ENCODE measurements around the gene PLEKHG5.
"Not testable (repeated sequence)": the region's sequence is repeated elsewhere in the genome, so short reads cannot be mapped to it uniquely, and the experiment has no call there.

The PLEKHG5 gene

GRCh38 chr1:6495540-6496364 is 4.3 kb upstream of the PLEKHG5 start:
- no peak for DNase-seq

GRCh38 chr1:6495041-6495441 is 3.6 kb upstream of the PLEKHG5 start:
- no peak for DNase-seq

DNA sequence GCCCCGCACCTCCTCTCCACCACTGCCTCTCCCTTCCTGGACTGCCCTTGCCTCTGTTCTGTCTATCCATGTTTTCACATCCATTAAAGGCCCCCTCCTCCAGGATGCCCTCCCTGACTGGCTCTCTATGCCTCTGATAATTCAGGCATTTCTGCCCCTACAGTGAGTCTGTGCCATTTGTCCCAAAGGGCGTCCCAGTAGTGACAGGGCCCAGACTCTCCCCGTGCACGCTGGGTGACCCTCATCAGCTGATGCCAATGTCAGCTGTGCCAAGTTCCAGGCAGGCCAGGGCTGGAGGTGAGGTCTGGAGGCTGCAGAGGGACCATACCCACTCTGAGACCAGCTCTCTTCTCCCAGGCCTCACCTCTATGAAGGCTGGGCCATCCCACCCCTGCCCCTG is 3.2 kb upstream of the PLEKHG5 start:
- DNase-seq = no peak

DNA sequence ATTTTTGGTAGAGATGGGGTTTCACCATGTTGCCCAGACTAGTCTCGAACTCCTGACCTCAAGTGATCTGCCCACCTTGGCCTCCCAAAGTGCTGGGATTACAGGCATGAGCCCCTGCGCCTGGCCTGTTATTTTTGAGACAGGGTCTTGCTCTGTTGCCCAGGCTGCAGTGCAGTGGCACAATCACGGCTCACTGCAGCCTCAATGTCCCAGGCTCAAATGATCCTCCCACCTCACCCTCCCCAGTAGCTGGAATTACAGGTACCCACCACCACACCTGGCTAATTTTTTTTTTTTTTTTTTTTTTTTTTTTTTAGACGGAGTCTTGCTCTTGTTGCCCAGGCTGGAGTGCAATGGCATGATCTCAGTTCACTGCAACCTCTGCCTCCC is 2.4 kb upstream of the PLEKHG5 start:
- DNase-seq = not testable (repeated sequence)

DNA sequence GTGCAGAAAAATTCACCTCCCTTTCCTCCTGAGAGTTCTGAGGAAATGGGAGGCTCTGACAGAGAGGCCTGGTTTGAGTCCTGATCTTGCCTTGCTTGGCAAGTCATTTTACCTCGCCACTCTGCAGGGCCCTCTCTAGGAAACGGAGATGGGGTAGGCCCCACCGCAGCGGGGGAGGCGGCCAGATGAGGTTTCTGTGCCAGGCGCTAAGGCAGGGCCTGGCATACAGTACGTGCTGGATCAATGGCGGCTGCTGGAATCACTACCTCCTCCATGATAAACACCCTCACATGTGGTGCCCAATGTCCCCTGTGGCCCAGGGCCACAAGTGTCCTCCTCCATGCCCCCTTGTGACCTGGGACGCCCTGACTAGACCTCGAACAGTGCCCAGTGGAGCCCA is 499 bp upstream of the PLEKHG5 start:
- DNase-seq = no peak

GRCh38 chr1:6491081-6491449 is 402 bp downstream of the PLEKHG5 start:
- no peak for DNase-seq

DNA sequence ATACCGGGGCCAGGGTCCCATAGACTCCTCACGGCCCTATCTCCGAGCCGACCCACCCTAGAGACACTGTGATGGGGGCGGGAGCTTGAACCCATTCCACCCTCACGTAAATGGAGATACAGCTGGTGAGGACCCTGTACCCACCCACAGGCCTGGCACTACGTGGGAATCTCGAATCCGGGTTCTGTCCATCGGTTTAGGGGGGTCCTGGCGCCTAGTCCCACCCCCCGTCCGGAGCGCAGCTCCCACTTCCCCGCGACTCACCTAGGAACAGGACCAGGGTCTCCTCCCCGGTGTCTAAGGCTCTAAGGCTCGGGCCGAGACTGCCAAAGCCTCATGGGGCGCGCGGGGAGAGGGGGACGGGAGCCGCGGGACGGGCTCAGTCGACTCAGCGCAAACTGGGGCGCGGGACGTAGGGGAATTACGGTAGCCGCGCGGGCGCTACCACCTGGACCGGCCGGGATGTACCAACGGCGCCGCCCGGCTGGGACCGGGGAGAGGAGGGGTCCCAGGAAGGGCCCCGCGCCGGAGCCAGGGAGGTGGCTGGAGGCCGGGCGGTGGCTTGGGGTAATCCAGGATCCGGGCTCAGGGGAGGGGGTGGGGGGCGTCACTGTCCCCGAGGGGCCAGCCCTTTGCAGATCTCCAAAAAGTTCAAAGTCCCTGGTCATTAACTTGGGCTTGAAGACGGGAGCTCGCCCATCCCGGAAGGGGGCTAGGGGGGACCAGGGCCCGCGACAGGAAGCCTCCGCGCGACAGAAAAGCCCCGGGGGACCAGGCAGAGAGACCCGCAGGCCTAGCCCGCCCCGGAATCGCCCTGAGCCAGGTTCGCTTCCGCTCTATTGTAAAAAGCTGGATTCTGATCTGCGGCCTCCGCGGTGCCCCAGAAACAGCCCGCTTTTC is 1.0 kb downstream of the PLEKHG5 start:
- DNase-seq = peak; percentile 73 to 77

- peak; percentile 83 to 86 for DNase-seq
Measured at GRCh38 chr1:6489799-6490180, 1.7 kb downstream of the PLEKHG5 start.

DNA sequence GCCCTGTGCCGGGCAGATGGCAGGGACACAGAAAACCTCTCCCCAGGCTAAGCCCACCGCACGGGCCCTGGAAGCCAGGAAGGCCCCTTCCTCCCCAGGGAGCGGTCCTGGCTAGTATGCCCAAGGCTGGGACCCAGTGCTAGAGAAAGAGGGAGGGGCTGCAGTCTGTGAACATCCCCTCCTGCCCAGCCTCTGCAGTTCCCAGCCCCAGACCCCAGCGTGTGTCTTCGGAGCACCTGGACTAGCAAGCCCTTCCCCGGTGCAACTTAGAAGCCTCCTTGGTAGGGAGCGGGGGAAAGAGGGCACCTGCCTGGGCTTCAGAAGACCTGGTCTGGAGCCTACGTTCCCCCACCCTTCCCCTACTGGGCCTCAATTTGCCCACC is 2.1 kb downstream of the PLEKHG5 start:
- no peak for DNase-seq

- DNase-seq = no peak
Measured at GRCh38 chr1:6488602-6489382, 2.7 kb downstream of the PLEKHG5 start.

DNA sequence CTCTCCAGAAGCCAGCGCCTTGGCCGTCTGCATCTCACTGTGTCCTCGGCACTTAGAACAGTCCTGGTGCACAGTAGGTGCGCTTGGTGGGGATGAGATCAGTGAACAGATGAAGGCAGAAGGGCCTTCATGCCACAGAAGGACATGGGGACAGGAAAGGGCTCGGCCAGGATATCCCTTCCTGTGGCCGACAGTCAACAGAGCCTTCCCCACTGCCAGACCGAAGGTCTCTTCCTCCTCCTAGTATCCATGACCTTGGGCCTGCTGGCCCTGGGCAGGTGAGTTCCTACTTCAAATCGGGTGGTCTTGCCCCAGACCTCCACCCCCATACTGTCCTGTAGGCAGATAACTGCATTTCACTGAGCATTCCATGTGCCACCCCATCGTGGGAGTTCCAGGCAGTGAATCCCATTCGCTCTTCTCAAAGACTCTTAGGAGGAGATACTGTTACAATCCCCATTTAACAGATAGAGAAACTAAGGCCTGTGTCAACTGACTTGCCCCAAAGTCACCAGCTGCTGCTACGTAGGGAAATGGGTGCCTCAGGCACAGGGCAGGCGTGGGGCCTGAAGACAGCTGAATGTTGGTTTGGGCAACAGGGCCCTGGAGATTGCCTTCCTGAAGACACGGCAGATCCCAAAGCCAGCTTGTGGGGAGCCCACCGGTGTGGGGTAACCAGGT is 3.5 kb downstream of the PLEKHG5 start:
- DNase-seq = no peak

GRCh38 chr1:6486433-6487011 is 4.9 kb downstream of the PLEKHG5 start:
- DNase-seq = peak; percentile 93 to 94

DNA sequence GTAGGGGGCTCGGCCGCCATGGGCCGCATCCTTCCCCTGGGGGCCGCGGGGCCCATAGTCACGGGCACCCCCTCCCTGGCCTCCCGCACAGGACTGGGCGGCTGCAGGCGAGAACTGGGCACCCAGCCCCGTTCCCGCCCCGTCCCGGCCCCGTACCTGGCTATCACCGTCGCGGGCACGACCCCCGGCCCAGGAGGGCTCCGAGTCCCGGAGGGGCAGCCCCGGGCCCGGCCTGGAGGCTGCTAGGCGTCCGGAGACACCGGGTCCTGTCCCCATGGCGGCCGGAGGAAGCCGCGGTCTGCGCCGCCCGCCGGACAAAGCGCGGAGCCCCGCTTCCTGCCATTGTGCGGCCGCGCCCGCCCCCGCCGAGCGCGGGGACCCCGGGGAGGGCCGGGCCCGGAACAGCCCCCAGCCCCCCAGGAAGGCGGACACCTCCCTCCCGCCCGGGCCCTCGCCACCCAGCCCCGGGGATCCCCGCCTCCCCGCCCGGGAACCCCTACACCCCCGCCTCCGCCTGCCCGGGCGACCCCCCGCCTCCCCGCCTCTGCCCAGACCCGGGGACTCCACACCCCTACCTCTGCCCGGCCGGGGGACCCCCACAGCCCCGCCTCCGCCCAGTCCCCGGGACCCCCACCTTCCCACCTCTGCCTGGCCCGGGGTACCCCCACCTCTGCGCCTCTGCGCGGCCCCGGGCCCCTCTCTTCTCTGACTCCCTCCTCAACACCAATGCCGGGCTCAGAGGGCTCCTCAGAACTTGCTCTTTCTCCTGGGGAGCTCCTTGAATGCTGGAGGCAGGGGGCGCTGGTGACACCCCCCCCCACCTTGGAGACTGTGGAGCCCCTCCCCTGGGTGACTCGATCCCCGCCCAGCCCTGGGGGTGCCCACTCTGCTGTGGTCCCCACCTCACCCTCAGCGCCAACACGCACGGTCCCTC is 6.0 kb downstream of the PLEKHG5 start:
- no peak for DNase-seq

GRCh38 chr1:6484826-6485167 is 6.7 kb downstream of the PLEKHG5 start:
- DNase-seq = no peak

GRCh38 chr1:6483761-6484117 is 7.7 kb downstream of the PLEKHG5 start:
- DNase-seq = no peak

- DNase-seq = no peak
Measured at GRCh38 chr1:6483017-6483760, 8.3 kb downstream of the PLEKHG5 start.

DNA sequence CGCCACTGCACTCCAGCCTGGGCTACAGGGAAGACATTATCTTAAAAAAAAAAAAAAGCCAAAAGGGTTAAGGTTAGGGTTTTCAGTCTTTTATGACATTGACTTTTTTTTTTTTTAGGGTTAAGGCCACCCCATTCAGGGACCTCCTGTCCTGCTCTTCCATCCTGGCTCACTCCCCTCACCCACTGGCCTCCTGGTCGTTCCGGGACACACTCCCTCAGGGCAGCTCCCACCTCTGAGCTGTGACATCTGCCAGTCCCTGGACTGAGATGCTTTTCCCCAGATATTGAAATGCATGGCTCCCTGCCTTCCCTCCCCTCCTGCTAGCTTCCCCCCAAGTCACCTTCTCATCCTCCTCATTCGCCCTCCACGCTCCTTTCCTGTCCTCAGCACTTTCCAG is 9.6 kb downstream of the PLEKHG5 start:
- DNase-seq = no peak

- no peak for DNase-seq
Measured at GRCh38 chr1:6477039-6477820, 14.2 kb downstream of the PLEKHG5 start.

- DNase-seq = no peak
Measured at GRCh38 chr1:6476483-6476882, 15.0 kb downstream of the PLEKHG5 start.
